Measurements from ENCODE around the gene SOAT2.

The SOAT2 gene

DNA sequence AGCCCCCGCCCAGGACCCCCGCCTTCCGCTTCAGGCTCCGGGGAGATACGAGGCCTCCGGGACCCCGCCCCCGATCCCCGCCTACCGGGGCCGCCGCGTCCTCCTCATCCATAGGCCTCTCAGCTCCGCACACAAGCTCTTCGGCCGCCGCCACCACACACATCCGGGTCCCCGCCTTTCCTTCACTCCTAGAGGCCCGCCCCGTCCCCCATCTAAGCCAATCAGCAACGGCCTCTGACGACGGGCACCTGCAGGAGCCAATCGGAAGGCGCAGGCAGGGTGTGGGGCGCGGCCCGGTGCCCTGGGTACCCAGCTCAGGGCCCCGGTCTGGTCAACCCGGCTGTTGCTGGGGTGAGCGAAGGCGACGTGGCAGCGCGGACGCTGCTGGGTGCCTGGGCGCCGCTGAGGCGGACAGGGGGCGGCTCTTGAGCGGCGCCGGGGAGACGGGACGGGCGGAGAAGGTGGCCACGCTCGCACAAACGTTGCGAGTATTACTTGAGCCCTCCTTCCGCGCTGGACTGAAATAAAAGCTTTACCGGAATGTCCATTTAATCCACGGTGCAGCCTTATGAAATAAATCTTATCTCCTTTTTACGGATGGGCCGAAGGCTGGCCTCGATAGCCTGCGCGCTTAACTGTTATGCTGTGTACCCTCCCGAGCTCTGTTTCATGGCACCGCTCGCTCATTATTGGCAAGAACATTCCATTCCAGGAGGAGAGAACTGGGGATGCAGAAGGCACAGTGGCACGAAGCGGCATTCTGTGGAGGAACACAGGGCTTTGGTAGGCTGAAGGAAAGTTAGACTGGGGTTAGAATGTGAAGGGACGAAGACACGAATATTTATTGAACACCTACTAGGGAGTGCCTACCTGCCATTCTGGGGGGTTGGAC is 23.8 kb upstream of the SOAT2 start, which contains the start of gene SPRYD3:
SPRYD3 (minus strand) TSS at position 165 of the 892 bp plus-strand sequence; CDS start at position 108, 57 bp downstream.
- TF ChIP-seq CTCF (IDR thresholded peaks at IDR 0.05; ENCODE audit: low read length) (no peak), EZH2 (IDR thresholded peaks at IDR 0.05; ENCODE audit: borderline replicate concordance, low read length) (no peak)
- Histone ChIP-seq H3K27ac (ENCODE audit: low read depth, low read length, poor library complexity, severe bottlenecking) (peak within 1 kb of the TSS; percentile 22), H3K4me2 (ENCODE audit: low read length) (peak within 1 kb of the TSS; percentile 84), H2AFZ (ENCODE audit: low read length) (peak within 1 kb of the TSS; percentile 83), H3K79me2 (ENCODE audit: insufficient read depth, low read length) (no peaks in the 10 kb centered on the region), H3K9me3 (ENCODE audit: low read length) (no peaks in the 10 kb centered on the region), H3K4me3 (ENCODE audit: low read depth, low read length, poor library complexity, severe bottlenecking) (peak within 1 kb of the TSS; percentile 73), H3K4me1 (ENCODE audit: insufficient read depth, low read length, severe bottlenecking) (peaks cover 15% of the 10 kb centered on the region), H3F3A (ENCODE audit: insufficient read depth, low read length) (no peaks in the 10 kb centered on the region), H4K20me1 (ENCODE audit: insufficient read depth, low read length) (no peaks in the 10 kb centered on the region), H3K9me2 (ENCODE audit: low read depth, low read length) (no peaks in the 10 kb centered on the region), H3K27me3 (ENCODE audit: insufficient read depth, low read length) (0 out of 2 replicates have a peak, but pooled peaks cover 4% of the 10 kb centered on the region), H3K9ac (ENCODE audit: low read length) (peak within 1 kb of the TSS; percentile 89), H3K36me3 (ENCODE audit: insufficient read depth, low read length) (peaks cover 17% of the 10 kb centered on the region)

- TF ChIP-seq CTCF (IDR thresholded peaks at IDR 0.05; ENCODE audit: low read length) (no peak), EZH2 (IDR thresholded peaks at IDR 0.05; ENCODE audit: borderline replicate concordance, low read length) (no peak)
- Histone ChIP-seq H3K9me3 (ENCODE audit: low read length) (no peaks in the 10 kb centered on the region), H3K4me3 (ENCODE audit: low read depth, low read length, poor library complexity, severe bottlenecking) (no peak overlapping the region), H3K9ac (ENCODE audit: low read length) (no peak overlapping the region), H4K20me1 (ENCODE audit: insufficient read depth, low read length) (no peaks in the 10 kb centered on the region), H3K36me3 (ENCODE audit: insufficient read depth, low read length) (no peaks in the 10 kb centered on the region), H3K4me2 (ENCODE audit: low read length) (no peak overlapping the region), H2AFZ (ENCODE audit: low read length) (no peak overlapping the region), H3K9me2 (ENCODE audit: low read depth, low read length) (no peaks in the 10 kb centered on the region), H3F3A (ENCODE audit: insufficient read depth, low read length) (no peaks in the 10 kb centered on the region), H3K27me3 (ENCODE audit: insufficient read depth, low read length) (0 out of 2 replicates have a peak, but pooled peaks cover 10% of the 10 kb centered on the region), H3K27ac (ENCODE audit: low read depth, low read length, poor library complexity, severe bottlenecking) (no peak overlapping the region), H3K79me2 (ENCODE audit: insufficient read depth, low read length) (no peaks in the 10 kb centered on the region), H3K4me1 (ENCODE audit: insufficient read depth, low read length, severe bottlenecking) (peaks cover 15% of the 10 kb centered on the region)
Measured at GRCh38 chr12:53082637-53083175, 20.6 kb upstream of the SOAT2 start.

DNA sequence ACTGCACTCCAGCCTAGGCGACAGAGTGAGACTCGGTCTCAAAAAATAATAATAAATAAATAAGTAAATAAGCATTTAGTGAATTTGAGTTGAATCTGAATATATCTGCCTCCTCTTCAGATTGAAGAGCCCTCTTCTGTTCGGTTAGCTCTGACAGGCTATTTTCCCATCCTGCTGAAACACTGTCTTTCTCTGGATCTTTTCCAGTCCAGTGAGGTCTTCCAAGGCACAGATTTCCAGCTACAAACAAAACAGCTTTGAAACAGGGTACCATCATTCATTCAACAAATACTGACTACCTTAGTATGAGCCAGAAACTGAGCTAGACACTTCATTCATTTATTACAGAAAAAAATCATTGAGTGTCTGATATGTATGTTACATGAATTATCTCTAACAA is 16.9 kb upstream of the SOAT2 start:
- H3K9me2 ChIP-seq (ENCODE audit: low read depth, low read length), result no peaks in the 10 kb centered on the region
- H3K27ac ChIP-seq (ENCODE audit: low read depth, low read length, poor library complexity, severe bottlenecking), result no peak overlapping the region
- 0 out of 2 replicates have a peak, but pooled peaks cover 6% of the 10 kb centered on the region for H3K27me3 ChIP-seq (ENCODE audit: insufficient read depth, low read length)
- H3K9me3 ChIP-seq (ENCODE audit: low read length), result no peaks in the 10 kb centered on the region
- H2AFZ ChIP-seq (ENCODE audit: low read length), result no peak overlapping the region
- no peaks in the 10 kb centered on the region for H4K20me1 ChIP-seq (ENCODE audit: insufficient read depth, low read length)
- no peak for TF ChIP-seq CTCF (IDR thresholded peaks at IDR 0.05; ENCODE audit: low read length)
- TF ChIP-seq EZH2 (IDR thresholded peaks at IDR 0.05; ENCODE audit: borderline replicate concordance, low read length), result no peak
- H3K36me3 ChIP-seq (ENCODE audit: insufficient read depth, low read length), result no peaks in the 10 kb centered on the region
- no peak overlapping the region for H3K4me2 ChIP-seq (ENCODE audit: low read length)
- H3F3A ChIP-seq (ENCODE audit: insufficient read depth, low read length), result no peaks in the 10 kb centered on the region
- no peak overlapping the region for H3K4me3 ChIP-seq (ENCODE audit: low read depth, low read length, poor library complexity, severe bottlenecking)
- H3K9ac ChIP-seq (ENCODE audit: low read length), result no peak overlapping the region
- H3K79me2 ChIP-seq (ENCODE audit: insufficient read depth, low read length), result no peaks in the 10 kb centered on the region
- H3K4me1 ChIP-seq (ENCODE audit: insufficient read depth, low read length, severe bottlenecking), result no peaks in the 10 kb centered on the region
